Brain microvascular endothelial cell (primary cell): ENCODE data around the gene HOXD9.
A peak's percentile ranks its signal among the peaks of the same experiment; 100 is the strongest.

ENCODE experiments used
- DNase-seq: peaks from one replicate; pipeline ENCODE4 v3.0.0-alpha.2; 2020
- H3K27ac ChIP-seq: fragments of 250-450 bp; sonication (Bioruptor Pico); 2 replicates; pipeline ENCODE4 v1.5.1; 2020; ENCODE audit warnings: mild to moderate bottlenecking, moderate library complexity
- H3K27me3 ChIP-seq: fragments of 250-450 bp; sonication (Bioruptor Pico); replicated peaks from 2 replicates; pipeline ENCODE4 v1.5.1; 2020; ENCODE audit warnings: mild to moderate bottlenecking
- H3K36me3 ChIP-seq: fragments of 250-450 bp; sonication (Bioruptor Pico); replicated peaks from 2 replicates; pipeline ENCODE4 v1.5.1; 2020; ENCODE audit warnings: mild to moderate bottlenecking
- H3K4me3 ChIP-seq: 2 replicates; pipeline ENCODE4 v1.5.1; 2011; ENCODE audit warnings: low read depth, mild to moderate bottlenecking, control low read depth, low read length, moderate library complexity
- in situ Hi-C: cut with HindIII; loops from 2 replicates; pipeline ENCODE4 v1.10.0; 2017; ENCODE audit warnings: low sequenced_read_pairs, low pct_ligation_motif_present
- TF ChIP-seq, protein P1 (sequence below): IDR thresholded peaks from 2 replicates; pipeline ENCODE4 v1.5.1; 2011; ENCODE audit warnings: low read depth, mild to moderate bottlenecking, moderate library complexity, low read length, control low read depth, inconsistent platforms; ENCODE audit errors: missing control alignments

HOXD9 gene

DNA sequence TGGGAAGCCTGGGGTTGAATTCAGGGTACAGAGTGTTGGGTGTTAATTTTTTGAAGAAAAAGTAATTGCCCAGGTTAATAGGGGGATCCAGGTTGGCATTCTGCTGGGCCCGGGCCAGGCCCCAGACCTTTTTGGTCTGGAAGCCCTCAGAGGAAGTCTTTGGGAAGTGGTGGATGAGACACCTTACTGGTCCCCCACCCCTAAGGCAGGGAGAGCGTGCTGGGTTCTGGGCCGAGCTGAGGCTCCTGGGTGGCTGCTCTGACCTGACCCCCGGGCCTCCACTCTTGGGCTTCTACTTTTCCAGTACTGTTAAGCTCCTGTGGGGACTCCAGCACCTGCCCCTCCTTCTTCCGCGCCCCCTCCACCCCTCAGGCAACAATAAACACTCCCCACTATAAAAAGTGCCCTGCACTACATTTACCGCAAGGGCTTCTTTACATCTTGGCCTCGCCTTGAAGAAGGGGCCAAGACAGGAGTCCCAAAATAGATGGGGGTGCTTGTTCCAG is 33.8 kb downstream of the HOXD9 start:
- no peak for DNase-seq
- H3K4me3 ChIP-seq = no peak overlapping the region
- H3K27me3 ChIP-seq = peaks cover 91% of the 10 kb centered on the region
- H3K27ac ChIP-seq = no peak overlapping the region
- no peaks in the 10 kb centered on the region for H3K36me3 ChIP-seq
- TF ChIP-seq, protein P1, sequence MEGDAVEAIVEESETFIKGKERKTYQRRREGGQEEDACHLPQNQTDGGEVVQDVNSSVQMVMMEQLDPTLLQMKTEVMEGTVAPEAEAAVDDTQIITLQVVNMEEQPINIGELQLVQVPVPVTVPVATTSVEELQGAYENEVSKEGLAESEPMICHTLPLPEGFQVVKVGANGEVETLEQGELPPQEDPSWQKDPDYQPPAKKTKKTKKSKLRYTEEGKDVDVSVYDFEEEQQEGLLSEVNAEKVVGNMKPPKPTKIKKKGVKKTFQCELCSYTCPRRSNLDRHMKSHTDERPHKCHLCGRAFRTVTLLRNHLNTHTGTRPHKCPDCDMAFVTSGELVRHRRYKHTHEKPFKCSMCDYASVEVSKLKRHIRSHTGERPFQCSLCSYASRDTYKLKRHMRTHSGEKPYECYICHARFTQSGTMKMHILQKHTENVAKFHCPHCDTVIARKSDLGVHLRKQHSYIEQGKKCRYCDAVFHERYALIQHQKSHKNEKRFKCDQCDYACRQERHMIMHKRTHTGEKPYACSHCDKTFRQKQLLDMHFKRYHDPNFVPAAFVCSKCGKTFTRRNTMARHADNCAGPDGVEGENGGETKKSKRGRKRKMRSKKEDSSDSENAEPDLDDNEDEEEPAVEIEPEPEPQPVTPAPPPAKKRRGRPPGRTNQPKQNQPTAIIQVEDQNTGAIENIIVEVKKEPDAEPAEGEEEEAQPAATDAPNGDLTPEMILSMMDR = no peak
- in situ Hi-C loops = no loop called here

DNA sequence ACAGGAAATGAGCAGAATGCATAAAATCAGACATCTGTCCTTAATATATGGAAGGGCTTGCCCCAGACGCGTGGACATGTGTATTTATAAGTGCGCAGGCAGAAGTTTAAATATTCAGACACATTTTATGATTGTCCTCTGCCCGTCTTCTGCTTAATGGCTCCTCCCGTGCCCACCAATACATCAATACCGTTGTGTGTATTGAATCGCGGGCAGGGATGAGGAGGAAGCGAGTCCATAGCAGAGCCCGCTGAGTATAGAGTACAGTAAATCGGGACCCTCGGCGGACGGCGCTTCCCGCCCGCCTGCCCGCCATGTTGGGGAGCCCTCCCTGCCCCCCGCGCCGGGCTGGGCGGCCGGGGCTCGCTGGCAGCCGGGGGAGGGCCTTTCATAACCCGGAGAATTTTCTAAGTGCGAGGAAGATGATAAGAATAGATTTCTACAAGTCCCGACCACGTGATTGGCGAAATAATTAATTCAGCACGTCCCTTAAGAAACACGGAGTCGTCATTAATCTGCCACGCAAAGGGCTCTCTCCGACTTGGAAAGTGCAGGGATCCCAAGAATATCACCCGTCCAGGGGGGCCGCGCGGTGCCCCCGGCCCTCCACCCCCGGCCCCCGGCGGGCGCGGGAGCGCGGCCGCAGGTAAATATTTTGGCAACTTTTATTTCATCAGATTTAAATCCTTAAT is 34.4 kb downstream of the HOXD9 start, which contains the start of gene HOXD3:
HOXD3 (plus strand) TSS at position 501 of the 692 bp plus-strand sequence. CDS start 11,808 bp downstream, outside the sequence.
- TF ChIP-seq, protein P1 = no peak
- peaks cover 91% of the 10 kb centered on the region for H3K27me3 ChIP-seq
- H3K4me3 ChIP-seq = peak within 1 kb of the TSS; percentile 12

DNA sequence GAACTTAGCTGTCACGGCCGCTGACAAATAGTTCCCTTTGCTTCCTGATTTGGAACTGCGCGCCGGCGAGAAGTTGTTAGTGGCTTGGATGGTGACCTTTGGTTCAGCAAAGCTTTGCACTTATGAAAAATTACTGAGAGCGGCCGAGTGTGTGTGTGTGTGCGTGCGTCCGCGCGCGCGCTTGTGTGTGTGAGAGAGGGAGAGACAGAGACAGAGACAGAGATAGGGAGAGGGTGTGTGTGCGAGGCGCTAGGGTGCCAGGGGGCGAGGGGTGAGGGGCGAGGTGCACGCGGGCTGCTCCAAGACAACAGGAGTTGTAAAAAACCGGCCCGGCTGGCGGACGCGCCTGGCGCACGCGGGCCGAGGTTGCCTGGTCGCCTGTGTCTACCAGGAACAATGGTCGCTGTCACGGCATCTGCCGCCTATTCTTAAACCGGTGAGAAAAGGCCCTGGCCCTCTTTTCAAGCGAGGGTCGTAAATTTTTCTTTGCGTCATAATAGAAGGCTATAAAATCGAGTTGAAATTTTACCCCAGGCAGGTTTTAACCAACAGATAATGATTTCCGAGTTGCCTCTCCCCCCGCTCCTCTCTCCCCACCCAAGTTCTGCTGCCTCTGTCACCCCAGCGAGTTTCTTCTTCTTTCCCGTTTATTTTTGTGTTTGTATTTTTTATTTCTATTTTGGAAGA is 35.1 kb downstream of the HOXD9 start:
- Histone ChIP-seq H3K36me3 (no peaks in the 10 kb centered on the region), H3K27ac (no peak overlapping the region), H3K4me3 (peak overlapping the region; percentile 12), H3K27me3 (peaks cover 94% of the 10 kb centered on the region)
- DNase-seq = no peak
- TF ChIP-seq, protein P1 = no peak
- in situ Hi-C loops = no loop called here

More for the DNA sequence above, 34.4 kb downstream of the HOXD9 start, which contains the start of gene HOXD3:
- Histone ChIP-seq H3K36me3 (no peaks in the 10 kb centered on the region), H3K27ac (no peak within 1 kb of the TSS)
- no peak for DNase-seq
- in situ Hi-C loops = no loop called here

DNA sequence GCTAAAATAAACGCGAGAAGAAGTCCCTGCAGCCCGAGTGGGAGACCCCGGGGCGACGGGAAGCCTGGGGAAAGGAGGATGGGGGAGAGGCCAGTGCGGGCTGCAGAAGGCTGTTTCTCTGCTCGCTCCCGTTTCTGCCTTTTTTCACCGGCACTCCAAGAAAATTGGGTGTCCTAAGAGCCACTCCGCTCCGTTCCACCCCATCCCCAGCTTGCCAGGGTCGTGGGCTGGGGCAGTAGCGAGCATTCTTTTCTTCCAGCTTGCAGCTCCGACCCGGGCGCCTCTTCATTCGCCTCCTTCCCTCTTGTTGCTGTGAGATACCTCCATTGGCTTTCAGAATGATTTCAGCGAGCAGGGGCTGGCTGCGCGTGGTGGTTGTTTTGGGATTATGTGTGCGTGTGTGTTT is 35.7 kb downstream of the HOXD9 start:
- TF ChIP-seq, protein P1 = no peak
- Histone ChIP-seq H3K27ac (no peak overlapping the region), H3K36me3 (no peaks in the 10 kb centered on the region), H3K4me3 (no peak overlapping the region), H3K27me3 (peaks cover 95% of the 10 kb centered on the region)
- DNase-seq = no peak
- in situ Hi-C loops = no loop called here

DNA sequence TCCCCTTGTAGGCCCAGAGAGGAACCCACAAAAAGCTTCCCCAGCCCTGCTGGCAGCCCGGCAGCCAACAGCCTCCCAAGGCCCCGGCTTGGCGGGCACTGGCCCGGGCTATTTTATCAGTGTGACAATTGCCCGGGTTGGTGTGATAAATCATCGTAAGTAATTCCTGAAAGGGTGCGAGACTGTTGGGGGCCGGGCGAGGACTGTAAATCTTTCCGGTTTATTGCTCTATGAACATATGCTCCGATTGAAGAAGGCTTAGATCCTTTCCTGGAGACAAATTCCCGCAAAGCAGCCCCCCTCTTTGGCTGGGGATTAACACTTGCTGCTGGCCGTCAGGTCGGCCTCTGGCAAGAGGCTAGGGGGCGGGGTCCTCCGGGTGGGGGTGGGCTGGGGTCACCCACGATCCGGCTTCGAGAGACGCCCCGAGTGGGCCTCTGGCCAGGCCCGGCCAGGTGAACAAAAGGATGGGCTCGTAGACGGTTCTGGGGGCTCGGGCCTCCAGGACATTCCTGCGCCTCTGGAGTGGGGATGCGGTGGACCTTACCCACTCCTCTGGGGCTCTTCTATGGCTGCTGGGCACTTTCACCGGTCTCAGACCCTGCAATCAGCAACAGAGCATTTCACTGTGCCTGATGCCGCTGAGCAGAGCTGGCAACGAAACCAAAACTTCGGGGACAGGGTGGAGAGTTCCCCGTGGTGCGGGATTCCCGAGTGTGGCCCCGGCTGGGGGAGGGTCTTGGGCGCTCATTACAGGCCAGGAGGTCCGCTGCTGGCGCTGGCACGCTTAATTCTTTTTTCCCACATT is 36.5 kb downstream of the HOXD9 start:
- no peaks in the 10 kb centered on the region for H3K36me3 ChIP-seq
- TF ChIP-seq, protein P1 = no peak
- H3K27ac ChIP-seq = no peak overlapping the region
- peaks cover 96% of the 10 kb centered on the region for H3K27me3 ChIP-seq
- no peak for DNase-seq
- no peak overlapping the region for H3K4me3 ChIP-seq
- in situ Hi-C loops = no loop called here
